GM18508 (cell line): Measurements from ENCODE around the gene COL27A1.
"Not testable (repeated sequence)": the region's sequence is repeated elsewhere in the genome, so short reads cannot be mapped to it uniquely, and the experiment has no call there.

Experiments used
- ATAC-seq: cut with Tn5 transposase; IDR thresholded peaks from one replicate; pipeline ENCODE4 v1.9.1; 2021; ENCODE audit warnings: moderate number of reproducible peaks; ENCODE audit not compliant: insufficient read depth, unreplicated experiment

The COL27A1 gene

DNA sequence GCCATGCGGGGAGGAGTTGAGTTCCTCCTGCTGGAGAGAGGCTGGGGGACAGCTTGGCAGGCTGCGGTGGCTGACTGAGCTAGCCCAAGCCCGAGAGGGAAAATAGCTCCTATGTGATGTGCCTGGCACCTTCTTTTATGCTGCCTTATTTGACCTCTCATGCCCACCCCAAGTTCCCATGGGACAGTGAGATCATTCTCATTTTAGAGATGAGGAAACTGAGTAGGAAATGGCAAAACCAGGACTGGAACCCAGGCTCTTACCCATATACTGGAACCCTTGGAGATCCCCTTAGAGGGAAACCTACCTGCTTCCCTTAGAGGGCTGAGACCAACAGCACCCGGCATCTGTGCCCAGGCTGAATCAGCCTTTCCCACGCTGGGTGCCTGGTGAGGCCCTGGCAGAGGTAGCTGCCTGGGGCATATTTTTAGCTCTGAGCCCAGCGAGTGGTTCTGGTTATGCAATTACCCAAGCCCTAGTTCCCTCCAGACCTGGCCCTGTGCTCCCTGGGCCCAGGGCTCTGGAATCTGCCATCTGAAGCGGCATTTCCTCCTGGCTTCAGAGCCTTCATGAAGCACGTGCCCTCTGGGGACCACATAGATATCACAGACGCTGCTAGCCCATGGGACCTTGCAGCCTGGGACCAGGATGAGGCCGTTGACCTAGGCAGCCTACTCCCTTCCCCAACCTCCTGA lies 23.6 kb downstream of the COL27A1 start:
- ATAC-seq: no peak

DNA sequence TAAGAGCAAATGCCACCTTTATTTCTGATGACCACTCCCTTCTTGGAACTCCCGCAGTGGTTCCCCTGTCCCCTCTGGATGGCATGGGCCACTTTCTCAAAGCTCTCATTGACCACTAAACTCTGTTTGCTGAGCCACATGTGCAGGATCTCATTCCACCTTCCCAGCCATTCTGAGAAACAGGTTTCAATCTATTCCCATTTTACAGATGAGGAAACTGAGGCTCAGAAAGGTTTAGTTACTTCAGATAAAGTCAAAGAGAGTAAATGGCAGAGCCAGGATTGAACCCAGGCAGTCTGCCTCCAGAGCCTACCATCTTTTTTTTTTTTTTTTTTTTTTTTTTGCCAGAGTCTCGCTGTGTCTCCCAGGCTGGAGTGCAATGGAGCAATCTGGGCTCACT lies 24.2 kb downstream of the COL27A1 start:
- no peak for ATAC-seq

DNA sequence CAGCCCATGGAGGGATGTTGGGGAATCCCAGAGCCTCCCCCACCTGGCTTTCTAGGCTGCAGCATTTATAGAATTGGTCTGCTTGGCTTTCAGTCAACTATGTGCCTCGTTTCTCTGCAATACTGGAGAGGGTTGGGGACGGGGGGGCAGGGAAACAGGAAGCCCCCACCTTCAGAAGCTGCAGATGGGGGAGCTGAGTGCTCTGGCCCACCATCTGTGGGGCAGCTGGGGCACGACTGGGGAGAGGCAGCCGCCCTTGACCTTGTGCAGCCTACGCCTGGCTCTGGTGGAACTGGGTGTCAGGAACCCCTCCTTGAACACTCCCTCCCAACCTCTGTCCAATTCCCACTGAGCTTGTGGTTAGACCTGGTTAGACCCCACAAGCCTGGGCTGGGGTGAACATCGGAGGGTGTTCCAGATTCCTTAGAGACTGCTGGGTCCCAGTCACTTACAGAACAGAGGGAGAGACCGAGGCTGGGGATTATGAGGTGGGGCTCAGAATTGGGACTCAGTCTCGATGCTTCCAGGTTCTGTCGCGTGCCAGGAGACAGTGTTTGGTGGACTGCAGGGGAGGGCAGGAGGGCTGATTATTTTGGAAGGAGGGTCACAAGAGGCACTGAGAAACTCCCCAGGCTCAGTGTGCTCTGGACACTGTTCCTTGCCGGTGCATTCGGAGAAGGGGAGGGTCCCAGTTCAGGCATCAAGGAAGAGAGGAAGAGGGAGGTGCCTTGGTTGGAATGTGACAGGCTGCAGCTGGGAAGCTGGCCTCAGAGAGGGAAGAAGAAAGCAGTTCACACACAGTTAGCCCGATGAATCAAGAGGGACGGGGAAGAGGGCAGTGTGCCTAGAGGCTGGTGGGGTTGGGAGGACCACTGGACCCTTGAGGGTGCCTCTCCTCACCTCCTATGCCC lies 25.6 kb downstream of the COL27A1 start:
- no peak for ATAC-seq

DNA sequence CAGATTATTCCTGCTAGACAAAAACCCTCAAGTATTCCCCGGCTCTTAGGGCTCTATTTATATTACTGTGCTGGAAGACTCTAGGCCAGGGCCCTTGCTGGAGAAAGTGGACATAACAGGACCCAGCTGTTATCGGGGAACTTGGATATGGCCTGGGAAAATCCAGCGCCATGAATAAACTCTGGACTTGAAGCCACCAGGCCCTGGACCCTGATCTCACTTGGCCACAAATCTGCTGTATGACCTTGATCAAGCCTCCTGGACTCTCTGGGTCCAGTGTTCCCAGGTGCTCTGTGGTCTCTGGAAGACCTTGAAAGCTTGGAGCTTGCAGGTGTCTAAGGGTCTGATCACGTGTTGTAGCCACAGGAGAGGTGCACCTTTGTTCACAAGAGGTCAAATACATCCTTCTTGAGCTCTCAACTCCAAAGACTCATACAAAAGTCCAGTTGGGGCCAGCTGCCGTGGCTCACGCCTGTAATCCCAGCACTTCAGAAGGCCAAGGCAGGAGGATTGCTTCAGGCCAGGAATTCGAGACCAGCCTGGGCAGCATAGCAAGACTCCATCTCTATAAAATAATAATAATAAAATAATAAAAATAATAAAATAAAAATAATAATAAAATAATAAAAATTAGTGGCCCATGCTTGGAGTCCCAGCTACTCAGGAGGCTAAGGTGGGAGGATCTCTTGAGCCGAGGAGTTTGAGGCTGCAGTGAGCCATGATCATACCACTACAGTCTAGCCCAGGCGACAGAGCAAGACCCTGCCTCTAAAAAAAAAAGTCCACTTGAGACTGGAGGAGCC lies 26.5 kb downstream of the COL27A1 start:
- ATAC-seq: no peak

- no peak for ATAC-seq
These were observed 27.7 kb downstream of the COL27A1 start for GRCh38 chr9:114183006-114183405.

DNA sequence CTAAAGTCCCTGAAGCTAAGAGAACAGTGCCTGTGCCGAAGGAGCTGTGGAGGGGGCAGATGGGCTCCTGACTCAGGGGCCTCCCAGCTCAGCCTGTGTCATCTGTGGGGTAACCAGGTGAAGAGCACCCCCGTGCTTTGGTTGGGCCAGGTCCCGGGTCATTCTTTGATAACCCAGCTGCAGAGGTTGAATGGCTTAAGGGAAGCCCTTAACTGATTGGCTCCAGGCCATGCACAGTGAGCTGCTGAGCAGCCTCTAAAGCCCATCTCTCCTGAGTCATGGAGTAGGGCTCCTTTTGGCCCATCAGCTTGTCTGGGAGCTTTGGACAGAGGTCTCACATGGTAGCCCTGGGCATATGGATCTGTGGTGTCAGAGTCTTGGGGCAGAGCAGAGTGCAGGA lies 28.7 kb downstream of the COL27A1 start:
- no peak for ATAC-seq

DNA sequence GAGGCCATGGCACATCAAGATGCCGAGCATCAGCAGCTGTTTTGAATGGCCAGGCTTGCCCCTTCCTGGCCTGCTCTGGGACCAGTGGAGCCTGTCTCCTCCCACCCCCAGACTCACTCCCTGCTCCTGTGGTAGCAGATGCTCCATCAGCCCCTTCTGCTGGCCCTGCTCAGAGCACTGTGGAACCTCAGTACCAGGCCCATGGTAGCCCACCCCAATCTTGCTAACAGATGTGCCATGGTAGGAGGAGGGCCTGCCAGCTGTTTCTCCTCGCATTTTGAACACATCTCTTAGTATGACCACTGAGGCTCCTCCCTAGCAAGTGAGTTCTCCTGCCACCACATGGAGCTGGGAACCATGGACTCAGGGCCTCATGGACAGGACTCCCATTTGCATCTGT lies 29.5 kb downstream of the COL27A1 start:
- ATAC-seq: no peak

DNA sequence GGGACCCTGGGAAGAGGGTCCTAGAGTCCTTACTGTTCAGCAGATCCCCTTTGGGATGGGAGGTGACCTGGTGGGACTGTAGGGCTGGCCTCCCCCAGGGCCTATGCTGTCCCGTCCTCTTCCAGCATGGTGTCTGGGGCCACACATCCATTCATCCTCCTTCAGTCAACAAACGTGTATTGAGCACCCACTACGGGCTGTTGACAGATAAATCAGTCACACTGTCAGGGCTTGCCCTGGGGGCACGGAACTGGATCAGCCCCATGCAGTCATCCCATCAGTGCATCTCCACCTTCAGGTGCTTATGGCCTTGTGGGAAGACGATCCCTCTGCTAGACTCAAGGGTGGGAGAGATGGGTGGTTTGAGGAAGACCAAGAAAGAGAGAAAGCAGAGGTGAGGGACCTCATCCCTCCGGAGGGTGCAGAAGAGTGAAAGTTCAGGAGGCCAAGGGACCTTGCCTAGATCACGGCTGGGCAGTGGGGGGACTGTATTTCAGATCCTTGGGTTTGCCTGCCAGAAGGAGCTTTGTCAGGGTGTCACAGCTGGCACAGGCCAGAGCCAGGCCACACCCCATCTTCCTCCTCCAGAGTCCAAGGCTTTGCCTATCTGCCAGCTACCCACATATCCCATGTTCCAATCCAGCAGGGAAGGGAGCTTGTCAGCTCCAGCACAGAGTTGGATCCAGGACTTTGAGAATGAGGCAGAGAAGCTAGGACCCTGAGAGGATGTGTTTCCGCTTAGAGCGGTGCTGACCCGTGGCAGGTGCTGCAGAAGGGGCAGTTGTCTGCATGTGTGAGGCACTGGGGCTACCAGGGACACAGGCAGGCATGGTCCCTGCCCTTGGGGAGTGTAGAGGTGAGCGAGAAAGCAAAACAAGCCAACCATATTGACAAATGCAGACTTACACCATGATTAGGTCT lies 30.5 kb downstream of the COL27A1 start:
- no peak for ATAC-seq

DNA sequence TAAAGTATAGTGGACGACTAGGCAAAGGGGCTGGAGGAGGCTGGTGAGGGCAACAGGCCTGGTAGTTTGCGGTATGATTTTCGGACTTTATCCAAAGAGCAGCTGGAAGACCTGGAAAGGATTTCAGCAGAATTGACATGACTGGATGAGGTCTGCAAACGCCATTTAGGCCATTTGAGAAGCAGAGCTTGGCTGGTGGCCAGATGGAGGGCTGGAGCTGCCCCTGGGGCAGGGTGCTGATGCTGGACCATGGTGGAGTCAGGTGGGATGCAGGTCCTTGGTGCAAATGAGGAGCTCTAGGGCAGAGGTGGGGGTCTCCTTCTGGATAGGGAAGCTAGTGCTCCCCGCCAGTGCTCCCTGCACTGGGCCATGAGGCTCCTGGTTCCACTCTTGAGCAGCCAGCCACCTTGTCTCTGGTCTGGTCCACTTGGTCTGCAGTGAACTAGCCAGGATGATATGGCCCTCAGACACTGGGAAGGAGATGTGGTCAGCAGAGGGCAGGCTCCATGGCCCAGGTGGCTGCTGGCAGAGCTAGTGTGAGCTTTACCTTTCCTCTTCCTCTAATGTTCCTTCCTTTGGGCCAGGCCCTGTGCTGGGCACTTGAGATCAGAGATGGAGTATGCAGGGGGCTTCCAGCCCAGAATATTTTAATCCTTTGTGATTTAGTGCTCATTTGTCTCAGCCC lies 31.4 kb downstream of the COL27A1 start:
- ATAC-seq: no peak

DNA sequence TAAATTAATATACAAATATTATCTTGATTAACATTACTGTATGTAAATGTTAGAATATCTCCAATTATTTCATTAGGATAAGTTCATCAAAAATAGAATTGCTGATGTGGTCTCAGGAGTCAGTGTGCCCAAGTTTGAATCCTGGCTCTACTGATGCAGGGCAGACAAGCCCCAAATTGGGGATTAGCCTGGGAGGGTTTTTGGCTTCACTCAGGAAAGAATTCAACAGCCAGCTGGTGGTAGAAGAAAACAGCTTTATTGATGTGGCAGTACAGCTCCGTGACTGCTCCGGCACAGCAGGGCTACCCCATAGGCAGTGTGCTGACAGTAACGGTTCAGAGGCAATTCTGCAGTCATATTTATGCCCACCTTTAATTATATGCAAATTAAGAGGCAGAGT lies 32.5 kb downstream of the COL27A1 start:
- ATAC-seq: no peak

GRCh38 chr9:114189823-114190562 lies 34.7 kb downstream of the COL27A1 start:
- no peak for ATAC-seq

GRCh38 chr9:114190563-114190905 lies 35.2 kb downstream of the COL27A1 start:
- ATAC-seq: no peak

- not testable (repeated sequence) for ATAC-seq
These were observed 36.1 kb downstream of the COL27A1 start for GRCh38 chr9:114191402-114191801.

DNA sequence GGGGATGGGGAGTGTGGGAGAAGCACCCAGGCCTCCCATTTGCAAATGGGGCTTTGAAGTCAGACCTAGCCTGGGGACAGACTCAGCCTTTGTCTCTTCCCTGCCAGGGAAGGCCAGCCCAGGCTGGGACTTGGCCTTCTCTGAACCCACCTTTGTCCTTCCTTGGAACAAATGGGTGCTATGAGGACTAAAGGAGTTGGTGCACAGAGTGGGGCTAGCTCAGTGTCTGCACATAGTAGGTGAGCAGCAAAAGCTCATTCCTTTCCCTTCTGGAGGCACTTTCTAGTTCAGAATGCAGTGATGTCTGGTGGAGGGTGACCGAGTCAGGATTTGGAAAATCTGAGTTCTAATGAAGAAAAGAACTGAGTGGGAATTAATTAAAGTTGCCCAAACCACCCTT lies 37.2 kb downstream of the COL27A1 start:
- no peak for ATAC-seq

GRCh38 chr9:114193090-114193489 lies 37.8 kb downstream of the COL27A1 start:
- no peak for ATAC-seq

GRCh38 chr9:114196117-114196516 lies 40.8 kb downstream of the COL27A1 start:
- ATAC-seq: no peak

GRCh38 chr9:114196979-114197622 lies 41.8 kb downstream of the COL27A1 start:
- ATAC-seq: no peak
